Tibial nerve (tissue), 4 donors: ENCODE data around the gene C9orf50.

ENCODE experiments used
- EP300 ChIP-seq, 2 donors: sonication (generic); formaldehyde crosslinking; IDR thresholded peaks; one replicate each; pipeline ENCODE4 v1.6.1; 2017; ENCODE audit warnings: antibody characterized with exemption in 2 of 2, mild to moderate bottlenecking in 1 of 2
- POLR2A ChIP-seq, 2 donors: fragments of 450-650 bp; IDR thresholded peaks; one replicate each; pipeline ENCODE4 v1.6.1; 2017; ENCODE audit warnings: antibody characterized with exemption in 2 of 2, mild to moderate bottlenecking in 2 of 2, moderate library complexity in 2 of 2
- TF ChIP-seq, protein P1 (sequence below), 5 experiments: fragments of 200-600 bp in 3 of 5; fragments of 450-650 bp in 2 of 5; sonication (generic) in 3 of 5; IDR thresholded peaks; one replicate each; pipeline ENCODE4 v1.5.1; 2016 to 2019; ENCODE audit warnings: antibody characterized with exemption in 5 of 5, mild to moderate bottlenecking in 3 of 5, moderate library complexity in 2 of 5

DNA sequence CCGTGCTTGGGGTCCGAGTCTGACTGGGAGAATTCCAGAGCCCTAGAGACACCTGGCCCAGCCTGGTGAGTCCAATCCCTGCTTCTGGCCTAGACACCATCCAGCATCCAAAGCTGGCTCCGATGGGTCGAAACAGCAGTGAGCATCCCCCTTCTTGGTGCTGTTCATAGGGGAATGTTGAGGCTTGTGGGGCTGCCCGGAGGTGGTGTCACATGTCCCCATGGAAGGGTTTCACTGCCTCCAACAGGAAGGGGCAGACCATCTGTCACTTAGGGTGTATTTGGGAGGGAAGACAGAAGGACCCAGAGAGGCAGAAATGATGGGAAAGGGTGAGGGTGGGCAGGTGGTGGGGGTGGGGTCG lies 13.9 kb downstream of the C9orf50 start:
- TF ChIP-seq, protein P1, sequence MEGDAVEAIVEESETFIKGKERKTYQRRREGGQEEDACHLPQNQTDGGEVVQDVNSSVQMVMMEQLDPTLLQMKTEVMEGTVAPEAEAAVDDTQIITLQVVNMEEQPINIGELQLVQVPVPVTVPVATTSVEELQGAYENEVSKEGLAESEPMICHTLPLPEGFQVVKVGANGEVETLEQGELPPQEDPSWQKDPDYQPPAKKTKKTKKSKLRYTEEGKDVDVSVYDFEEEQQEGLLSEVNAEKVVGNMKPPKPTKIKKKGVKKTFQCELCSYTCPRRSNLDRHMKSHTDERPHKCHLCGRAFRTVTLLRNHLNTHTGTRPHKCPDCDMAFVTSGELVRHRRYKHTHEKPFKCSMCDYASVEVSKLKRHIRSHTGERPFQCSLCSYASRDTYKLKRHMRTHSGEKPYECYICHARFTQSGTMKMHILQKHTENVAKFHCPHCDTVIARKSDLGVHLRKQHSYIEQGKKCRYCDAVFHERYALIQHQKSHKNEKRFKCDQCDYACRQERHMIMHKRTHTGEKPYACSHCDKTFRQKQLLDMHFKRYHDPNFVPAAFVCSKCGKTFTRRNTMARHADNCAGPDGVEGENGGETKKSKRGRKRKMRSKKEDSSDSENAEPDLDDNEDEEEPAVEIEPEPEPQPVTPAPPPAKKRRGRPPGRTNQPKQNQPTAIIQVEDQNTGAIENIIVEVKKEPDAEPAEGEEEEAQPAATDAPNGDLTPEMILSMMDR (IDR thresholded peaks at IDR 0.05), result no peak
- TF ChIP-seq POLR2A (IDR thresholded peaks at IDR 0.05), result no peak
- TF ChIP-seq EP300 (IDR thresholded peaks at IDR 0.05), result no peak
